ENCODE measurements around the gene C4orf17.
"Not testable (repeated sequence)": the region's sequence is repeated elsewhere in the genome, so short reads cannot be mapped to it uniquely, and the experiment has no call there.

Gene C4orf17

DNA sequence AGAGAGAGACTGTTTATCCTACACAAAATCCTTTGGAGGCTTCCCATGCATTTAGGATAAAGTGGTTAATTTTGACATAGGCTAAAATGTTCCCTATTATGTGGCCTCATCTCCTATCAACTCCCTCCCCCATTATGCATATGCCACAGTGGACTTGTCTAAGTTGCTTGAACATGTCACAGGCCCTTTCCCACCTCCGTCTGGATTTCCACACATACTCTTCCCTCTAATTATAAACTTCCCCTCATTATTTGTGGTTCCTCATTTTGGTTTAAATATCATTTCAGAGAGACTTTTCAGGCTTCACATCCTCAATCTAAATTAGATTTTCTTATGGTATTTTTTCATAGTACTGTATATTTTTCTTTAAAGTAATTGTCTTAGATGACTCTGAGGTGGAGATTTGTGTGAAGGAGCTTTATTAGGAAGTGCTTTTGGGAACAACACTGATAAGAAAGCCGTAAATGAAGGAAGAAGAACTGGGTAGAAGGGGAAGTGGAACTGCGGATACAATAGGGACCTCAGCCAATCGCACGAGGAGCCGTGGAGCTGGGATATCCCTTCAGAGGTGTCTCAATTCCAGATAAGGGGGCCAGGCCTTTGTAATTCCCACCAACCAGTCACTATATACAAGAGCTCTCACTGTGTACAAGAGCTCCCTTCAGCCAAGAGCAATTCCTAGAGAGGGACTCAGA, 7.9 kb downstream of the C4orf17 start:
- TF ChIP-seq, protein P1, sequence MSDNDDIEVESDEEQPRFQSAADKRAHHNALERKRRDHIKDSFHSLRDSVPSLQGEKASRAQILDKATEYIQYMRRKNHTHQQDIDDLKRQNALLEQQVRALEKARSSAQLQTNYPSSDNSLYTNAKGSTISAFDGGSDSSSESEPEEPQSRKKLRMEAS (IDR thresholded peaks at IDR 0.05; ENCODE audit: low read depth, low read length), result no peak
- TF ChIP-seq, protein P2, sequence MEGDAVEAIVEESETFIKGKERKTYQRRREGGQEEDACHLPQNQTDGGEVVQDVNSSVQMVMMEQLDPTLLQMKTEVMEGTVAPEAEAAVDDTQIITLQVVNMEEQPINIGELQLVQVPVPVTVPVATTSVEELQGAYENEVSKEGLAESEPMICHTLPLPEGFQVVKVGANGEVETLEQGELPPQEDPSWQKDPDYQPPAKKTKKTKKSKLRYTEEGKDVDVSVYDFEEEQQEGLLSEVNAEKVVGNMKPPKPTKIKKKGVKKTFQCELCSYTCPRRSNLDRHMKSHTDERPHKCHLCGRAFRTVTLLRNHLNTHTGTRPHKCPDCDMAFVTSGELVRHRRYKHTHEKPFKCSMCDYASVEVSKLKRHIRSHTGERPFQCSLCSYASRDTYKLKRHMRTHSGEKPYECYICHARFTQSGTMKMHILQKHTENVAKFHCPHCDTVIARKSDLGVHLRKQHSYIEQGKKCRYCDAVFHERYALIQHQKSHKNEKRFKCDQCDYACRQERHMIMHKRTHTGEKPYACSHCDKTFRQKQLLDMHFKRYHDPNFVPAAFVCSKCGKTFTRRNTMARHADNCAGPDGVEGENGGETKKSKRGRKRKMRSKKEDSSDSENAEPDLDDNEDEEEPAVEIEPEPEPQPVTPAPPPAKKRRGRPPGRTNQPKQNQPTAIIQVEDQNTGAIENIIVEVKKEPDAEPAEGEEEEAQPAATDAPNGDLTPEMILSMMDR (IDR thresholded peaks at IDR 0.05; ENCODE audit: low read depth, low read length), result no peak
- no peak for TF ChIP-seq MYC (IDR thresholded peaks at IDR 0.05; ENCODE audit: low read depth, low read length)
- no peak for TF ChIP-seq POLR2A (IDR thresholded peaks at IDR 0.05; ENCODE audit: extremely low read depth, insufficient read length)
- peak; percentile 6 for DNase-seq (ENCODE audit: low read depth)

DNA sequence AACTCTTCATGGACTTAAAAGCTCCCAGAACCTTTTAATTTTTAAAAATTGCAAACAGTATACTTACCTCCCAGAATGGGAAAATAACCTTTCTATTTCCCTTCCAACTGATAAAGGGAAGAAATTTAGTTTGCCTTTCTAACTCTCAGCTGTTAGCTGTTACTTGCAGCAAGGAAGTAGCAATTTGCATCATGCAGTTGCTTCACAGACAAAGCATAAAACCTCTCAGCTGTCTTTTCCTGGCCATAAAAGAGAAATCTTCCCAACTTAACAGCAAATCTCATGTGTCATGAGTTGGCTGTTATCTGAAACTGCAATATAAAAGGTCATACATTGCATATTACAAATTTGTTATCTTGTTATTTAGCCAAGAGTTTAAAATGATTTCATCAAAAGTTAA, 18.4 kb downstream of the C4orf17 start:
- H3K4me3 ChIP-seq (ENCODE audit: low read depth, low read length), result no peak overlapping the region
- DNase-seq (ENCODE audit: low read depth), result no peak
- no peak for TF ChIP-seq MYC (IDR thresholded peaks at IDR 0.05; ENCODE audit: low read depth, low read length)
- TF ChIP-seq, protein P1 (IDR thresholded peaks at IDR 0.05; ENCODE audit: low read depth, low read length), result no peak

More for the DNA sequence above, 7.9 kb downstream of the C4orf17 start:
- no peak overlapping the region for H3K4me3 ChIP-seq (ENCODE audit: low read depth, low read length)

DNA sequence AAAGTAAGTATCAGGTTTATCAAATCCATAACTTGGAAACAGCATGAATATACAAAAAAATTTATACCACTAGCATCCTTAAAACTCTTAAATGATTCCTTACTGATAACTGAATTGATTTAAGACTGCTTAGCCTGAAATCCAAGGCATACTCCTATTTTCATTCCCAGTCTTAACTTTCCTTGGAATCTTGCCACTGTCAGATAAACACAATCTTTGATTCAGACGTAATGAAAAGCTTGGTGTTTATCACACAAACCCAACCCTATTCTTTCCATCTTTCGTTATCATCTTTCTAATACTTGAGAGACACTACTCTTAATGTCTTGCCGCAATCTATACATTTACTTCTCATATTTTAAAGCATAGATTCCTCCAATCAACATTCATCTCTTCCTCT, 19.1 kb downstream of the C4orf17 start:
- DNase-seq (ENCODE audit: low read depth), result no peak
- TF ChIP-seq POLR2A (IDR thresholded peaks at IDR 0.05; ENCODE audit: extremely low read depth, insufficient read length), result no peak
- TF ChIP-seq MYC (IDR thresholded peaks at IDR 0.05; ENCODE audit: low read depth, low read length), result no peak
- TF ChIP-seq, protein P1 (IDR thresholded peaks at IDR 0.05; ENCODE audit: low read depth, low read length), result no peak
- TF ChIP-seq, protein P2 (IDR thresholded peaks at IDR 0.05; ENCODE audit: low read depth, low read length), result no peak

DNA sequence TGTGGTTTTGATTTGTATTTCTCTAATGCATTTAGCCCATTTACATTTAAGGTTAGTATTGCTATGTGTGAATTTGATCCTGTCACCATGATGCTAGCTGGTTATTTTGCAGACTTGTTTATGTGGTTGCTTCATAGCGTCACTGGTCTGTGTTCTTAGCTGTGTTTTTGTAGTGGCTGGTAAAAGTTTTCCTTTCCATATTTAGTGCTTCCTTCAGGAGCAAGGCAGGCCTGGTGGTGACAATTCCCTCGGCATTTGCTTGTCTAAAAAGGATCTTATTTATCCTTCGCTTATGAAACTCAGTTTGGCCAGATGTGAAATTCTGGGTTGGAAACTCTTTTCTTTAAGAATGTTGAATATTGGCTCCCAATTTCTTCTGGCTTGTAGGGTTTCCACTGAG, 23.9 kb downstream of the C4orf17 start:
- not testable (repeated sequence) for H3K4me3 ChIP-seq (ENCODE audit: low read depth, low read length); DNase-seq (ENCODE audit: low read depth)

More for the DNA sequence above, 19.1 kb downstream of the C4orf17 start:
- no peak overlapping the region for H3K4me3 ChIP-seq (ENCODE audit: low read depth, low read length)

DNA sequence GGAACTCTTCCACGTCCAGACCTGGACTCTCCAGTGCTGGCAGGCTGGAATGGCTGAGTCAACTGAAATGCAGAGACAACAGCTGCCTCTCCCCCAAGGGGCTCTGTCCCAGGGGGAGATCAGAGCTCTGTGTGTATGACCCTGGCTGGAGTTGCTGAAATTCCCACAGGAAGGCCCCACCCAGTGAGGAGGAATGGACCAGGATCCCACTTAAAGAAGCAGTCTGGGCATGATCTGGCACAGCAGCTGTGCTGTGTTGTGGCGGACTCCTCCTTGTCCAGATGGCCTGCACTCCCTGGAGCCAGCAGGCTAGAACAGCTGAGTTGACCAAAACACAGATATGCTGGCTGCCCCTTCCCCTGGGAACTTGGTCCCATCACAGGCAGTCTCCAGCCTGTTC, 25.4 kb downstream of the C4orf17 start:
- no peak for DNase-seq (ENCODE audit: low read depth)
- no peak overlapping the region for H3K4me3 ChIP-seq (ENCODE audit: low read depth, low read length)
- TF ChIP-seq, protein P1 (IDR thresholded peaks at IDR 0.05; ENCODE audit: low read depth, low read length), result no peak
- TF ChIP-seq MYC (IDR thresholded peaks at IDR 0.05; ENCODE audit: low read depth, low read length), result no peak
- TF ChIP-seq, protein P2 (IDR thresholded peaks at IDR 0.05; ENCODE audit: low read depth, low read length), result no peak
- TF ChIP-seq POLR2A (IDR thresholded peaks at IDR 0.05; ENCODE audit: extremely low read depth, insufficient read length), result no peak

DNA sequence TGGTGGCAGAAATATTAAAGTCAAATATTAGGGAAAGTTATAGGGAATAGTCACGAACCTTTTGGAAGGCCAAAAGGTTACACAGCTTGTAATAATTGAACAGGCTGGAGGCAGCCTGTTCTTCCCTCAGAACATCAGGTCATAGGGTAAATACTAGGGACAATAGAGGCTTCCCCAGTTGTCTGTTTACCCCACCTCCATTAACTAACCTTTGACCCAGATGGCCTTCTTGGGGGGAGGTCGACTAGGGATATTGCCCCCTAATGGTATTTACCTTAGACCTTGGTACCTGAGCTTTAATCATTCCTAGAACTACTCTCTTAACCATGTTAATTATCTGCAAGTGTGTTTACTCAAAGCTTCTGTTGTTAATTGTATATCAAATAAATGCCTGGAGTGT, 26.0 kb downstream of the C4orf17 start:
- TF ChIP-seq, protein P2 (IDR thresholded peaks at IDR 0.05; ENCODE audit: low read depth, low read length), result no peak
- TF ChIP-seq MYC (IDR thresholded peaks at IDR 0.05; ENCODE audit: low read depth, low read length) (no peak), POLR2A (IDR thresholded peaks at IDR 0.05; ENCODE audit: extremely low read depth, insufficient read length) (no peak)
- TF ChIP-seq, protein P1 (IDR thresholded peaks at IDR 0.05; ENCODE audit: low read depth, low read length), result no peak
- H3K4me3 ChIP-seq (ENCODE audit: low read depth, low read length), result no peak overlapping the region
- no peak for DNase-seq (ENCODE audit: low read depth)

DNA sequence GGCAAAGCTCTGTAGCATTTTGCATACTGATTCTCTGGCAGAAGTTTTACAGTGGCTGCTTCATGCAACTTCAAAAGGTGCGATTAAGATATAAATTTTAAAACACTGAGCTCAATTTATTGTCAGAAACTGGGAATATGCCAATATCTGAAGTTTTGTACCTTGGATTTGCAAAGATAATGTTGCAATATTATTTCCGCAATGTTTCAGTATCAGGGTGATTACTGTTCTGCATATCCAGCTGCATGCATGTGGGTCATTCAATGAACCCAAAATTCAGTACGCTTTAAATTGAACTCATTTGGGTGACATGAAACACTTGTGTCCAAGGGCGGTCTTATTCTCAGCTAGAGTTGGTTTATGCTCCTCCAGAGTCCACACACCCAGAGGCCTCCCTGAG, 26.9 kb downstream of the C4orf17 start:
- DNase-seq (ENCODE audit: low read depth), result no peak
- no peak for TF ChIP-seq POLR2A (IDR thresholded peaks at IDR 0.05; ENCODE audit: extremely low read depth, insufficient read length)
- no peak for TF ChIP-seq MYC (IDR thresholded peaks at IDR 0.05; ENCODE audit: low read depth, low read length)
- TF ChIP-seq, protein P2 (IDR thresholded peaks at IDR 0.05; ENCODE audit: low read depth, low read length), result no peak
- TF ChIP-seq, protein P1 (IDR thresholded peaks at IDR 0.05; ENCODE audit: low read depth, low read length), result no peak
- H3K4me3 ChIP-seq (ENCODE audit: low read depth, low read length), result no peak overlapping the region

All from NB4 (cell line).